ENCODE data around the gene LRMDA. TPM values are rescaled to one million over a fixed set of nuclear protein-coding genes. Genes with fewer than 3 reads are reported as not detected.

Gene LRMDA
- total and polyA plus RNA-seq, 2 donors (not counting 3 experiments of a cell fraction or from before 2014, with no cell fraction given) = 9.7 to 18.0 TPM

- DNase-seq (ENCODE audit: low read depth, low spot score) (no peak), FAIRE-seq (no peak)
- intact Hi-C loops (cut with micrococcal nuclease) = no loop called here
- ChIA-PET POLR2A (no interaction called here), CTCF (interaction anchor here (1.1 to 1.3 kb wide), 2 partner anchors 11 to 254 kb away, joined by 3 read pairs; no protein-coding TSS in a partner anchor)
- no peak overlapping the region for H3K27ac ChIP-seq (ENCODE audit: insufficient read depth, low read depth, low read length)
- H3K36me3 ChIP-seq (ENCODE audit: control insufficient read depth in 2 of 2, extremely low read depth in 1 of 2, insufficient read depth in 2 of 2, low read length in 2 of 2) = no peaks in the 10 kb centered on the region
- H3K9ac ChIP-seq (replicated peaks; ENCODE audit: extremely low read depth, insufficient read depth, low read length) = no peak overlapping the region
- dilution Hi-C loops (cut with MboI; ENCODE audit: extremely low pct_ligation_motif_present, low sequenced_read_pairs) = no loop called here
- H3K27me3 ChIP-seq (ENCODE audit: control insufficient read depth in 2 of 2, insufficient read depth in 2 of 2, low read length in 2 of 2) = no peaks in the 10 kb centered on the region
- H3K79me2 ChIP-seq (ENCODE audit: control insufficient read depth, insufficient read depth, low read length) = no peaks in the 10 kb centered on the region
- H2AFZ ChIP-seq (ENCODE audit: low read depth, low read length) = no peak overlapping the region
- no TSS peak for BruUV-seq (replicated peaks)
- H3K4me2 ChIP-seq (ENCODE audit: insufficient read depth, low read length) = no peak overlapping the region
- no peak for TF ChIP-seq MAX (IDR thresholded peaks at IDR 0.05; ENCODE audit: insufficient read depth, insufficient read length)
- TF ChIP-seq JUN (IDR thresholded peaks at IDR 0.05; ENCODE audit: borderline replicate concordance, insufficient read depth, insufficient read length, low read depth) = no peak
- no peak for TF ChIP-seq POLR2AphosphoS5 (IDR thresholded peaks at IDR 0.05; ENCODE audit: insufficient read depth, low read depth, low read length)
- no peak for TF ChIP-seq EZH2 (IDR thresholded peaks at IDR 0.05; ENCODE audit: borderline replicate concordance, low read depth, low read length, severe bottlenecking)
- no peak for TF ChIP-seq MYC (IDR thresholded peaks at IDR 0.05; ENCODE audit: low read depth, low read length)
- no peak for TF ChIP-seq FOS (IDR thresholded peaks at IDR 0.05; ENCODE audit: borderline replicate concordance, insufficient read depth, low read length)
- H3K9me3 ChIP-seq (replicated peaks; ENCODE audit: control insufficient read depth, insufficient read depth, low read length) = no peaks in the 10 kb centered on the region
- H3K9me1 ChIP-seq (replicated peaks; ENCODE audit: control insufficient read depth, extremely low read depth, insufficient read depth, low read length) = no peaks in the 10 kb centered on the region
- H4K20me1 ChIP-seq (replicated peaks; ENCODE audit: control insufficient read depth, extremely low read depth, insufficient read depth, low read length) = no peaks in the 10 kb centered on the region
- H3K4me3 ChIP-seq (replicated peaks in 1 of 3; ENCODE audit: insufficient read depth in 1 of 3, low read depth in 1 of 3, low read length in 3 of 3) = no peak overlapping the region
- H3K4me1 ChIP-seq (ENCODE audit: control insufficient read depth, extremely low read depth, insufficient read depth, low read length) = no peaks in the 10 kb centered on the region
These were observed 764.4 kb downstream of the LRMDA start for GRCh38 chr10:76195654-76196390.

- intact Hi-C loops (cut with micrococcal nuclease) = no loop called here
- H3K27me3 ChIP-seq (ENCODE audit: control insufficient read depth in 2 of 2, insufficient read depth in 2 of 2, low read length in 2 of 2) = no peaks in the 10 kb centered on the region
- POLR2A ChIA-PET = no interaction called here
These were observed 765.9 kb downstream of the LRMDA start for GRCh38 chr10:76197293-76197692.

More at GRCh38 chr10:76197293-76197692, 765.9 kb downstream of the LRMDA start:
- Histone ChIP-seq H3K79me2 (ENCODE audit: control insufficient read depth, insufficient read depth, low read length) (no peaks in the 10 kb centered on the region), H3K4me1 (ENCODE audit: control insufficient read depth, extremely low read depth, insufficient read depth, low read length) (no peaks in the 10 kb centered on the region), H3K9ac (replicated peaks; ENCODE audit: extremely low read depth, insufficient read depth, low read length) (no peak overlapping the region), H4K20me1 (replicated peaks; ENCODE audit: control insufficient read depth, extremely low read depth, insufficient read depth, low read length) (no peaks in the 10 kb centered on the region), H3K36me3 (ENCODE audit: control insufficient read depth in 2 of 2, extremely low read depth in 1 of 2, insufficient read depth in 2 of 2, low read length in 2 of 2) (no peaks in the 10 kb centered on the region), H2AFZ (ENCODE audit: low read depth, low read length) (no peak overlapping the region), H3K4me2 (ENCODE audit: insufficient read depth, low read length) (no peak overlapping the region), H3K27ac (ENCODE audit: insufficient read depth, low read depth, low read length) (no peak overlapping the region), H3K4me3 (replicated peaks in 1 of 3; ENCODE audit: insufficient read depth in 1 of 3, low read depth in 1 of 3, low read length in 3 of 3) (no peak overlapping the region), H3K9me1 (replicated peaks; ENCODE audit: control insufficient read depth, extremely low read depth, insufficient read depth, low read length) (no peaks in the 10 kb centered on the region), H3K9me3 (replicated peaks; ENCODE audit: control insufficient read depth, insufficient read depth, low read length) (no peaks in the 10 kb centered on the region)
- dilution Hi-C loops (cut with MboI; ENCODE audit: extremely low pct_ligation_motif_present, low sequenced_read_pairs) = no loop called here
- no TSS peak for BruUV-seq (replicated peaks)
- FAIRE-seq (no peak), DNase-seq (ENCODE audit: low read depth, low spot score) (no peak)
- CTCF ChIA-PET = no interaction called here
- TF ChIP-seq MYC (IDR thresholded peaks at IDR 0.05; ENCODE audit: low read depth, low read length) (no peak), CTCF (IDR thresholded peaks at IDR 0.05; ENCODE audit: extremely low read depth in 1 of 2, insufficient read depth in 1 of 2, low read depth in 1 of 2, low read length in 2 of 2) (no peak)
